Endothelial cell of hepatic sinusoid (primary cell): Measurements from ENCODE around the gene KCNE2.
"Not testable (repeated sequence)": the region's sequence is repeated elsewhere in the genome, so short reads cannot be mapped to it uniquely, and the experiment has no call there.

Experiments used
- in situ Hi-C: cut with HindIII; loops from 2 replicates; pipeline ENCODE4 v1.10.0; 2017; ENCODE audit warnings: low sequenced_read_pairs

Gene KCNE2

GRCh38 chr21:34406102-34406501 lies 42.3 kb downstream of the KCNE2 start:
- in situ Hi-C loops: not testable (repeated sequence)

GRCh38 chr21:34406676-34407075 lies 42.9 kb downstream of the KCNE2 start:
- in situ Hi-C loops: not testable (repeated sequence)

- in situ Hi-C loops: not testable (repeated sequence)
Observed at GRCh38 chr21:34407294-34407693, 43.5 kb downstream of the KCNE2 start.

GRCh38 chr21:34417448-34418077 lies 53.8 kb downstream of the KCNE2 start:
- in situ Hi-C loops: not testable (repeated sequence)
